OCI-LY1 (cell line): ENCODE results near the gene MAPK1.

Experiments used
- CTCF ChIP-seq: fragments of 200-600 bp; sonication (generic), shearing (Covaris generic); IDR thresholded peaks from 2 replicates; pipeline ENCODE4 v1.5.1; 2017; ENCODE audit warnings: mild to moderate bottlenecking, antibody characterized with exemption, low read length, moderate library complexity, mixed read lengths
- EZH2 ChIP-seq: fragments of 200-600 bp; sonication (generic), shearing (Covaris generic); IDR thresholded peaks from 2 replicates; pipeline ENCODE4 v1.8.0; 2017; ENCODE audit warnings: borderline replicate concordance, mixed run types, mild to moderate bottlenecking, antibody characterized with exemption, low read length, moderate library complexity, mixed read lengths

GRCh38 chr22:21710156-21710555, 157.3 kb downstream of the MAPK1 start:
- TF ChIP-seq CTCF, result no peak
- TF ChIP-seq EZH2, result no peak
